ENCODE data around the gene KIAA1671. TPM values are rescaled to one million over a fixed set of nuclear protein-coding genes. Genes with fewer than 3 reads are reported as not detected.

Gene KIAA1671
- total and polyA plus RNA-seq, 2 donors (not counting 1 experiment from before 2014, with no cell fraction given) = 0.01 to 0.02 TPM

- ATAC-seq (ENCODE audit: low read depth) = no peak
- Histone ChIP-seq H3K4me2 (replicated peaks; ENCODE audit: low read depth, low read length, poor library complexity, severe bottlenecking) (no peak overlapping the region), H3K27me3 (replicated peaks in 1 of 4; ENCODE audit: control extremely low read depth in 1 of 4, control insufficient read depth in 3 of 4, insufficient read depth in 4 of 4, low read length in 3 of 4) (peaks cover 0 to 10% (median 8%) of the 10 kb centered on the region in 4 experiments), H3K9ac (ENCODE audit: low read length) (no peak overlapping the region), H3K27ac (ENCODE audit: low read length in 2 of 2) (no peak overlapping the region), H4K20me1 (ENCODE audit: control insufficient read depth, insufficient read depth, low read length, poor library complexity, severe bottlenecking) (no peaks in the 10 kb centered on the region), H2AFZ (ENCODE audit: insufficient read depth, low read depth, low read length, poor library complexity, severe bottlenecking) (no peak overlapping the region), H3K36me3 (replicated peaks in 1 of 2; ENCODE audit: control extremely low read depth in 1 of 2, control insufficient read depth in 1 of 2, extremely low read depth in 1 of 2, insufficient read depth in 2 of 2, low read length in 1 of 2) (no peaks in the 10 kb centered on the region), H3K79me2 (ENCODE audit: control insufficient read depth, insufficient read depth, low read length) (no peaks in the 10 kb centered on the region), H3K4me1 (ENCODE audit: control insufficient read depth in 2 of 2, insufficient read depth in 2 of 2, low read length in 2 of 2) (no peaks in the 10 kb centered on the region), H3K9me3 (ENCODE audit: control extremely low read depth in 1 of 3, control insufficient read depth in 2 of 3, insufficient read depth in 1 of 3, low read length in 2 of 3) (peaks cover 0 to 1% (median 0%) of the 10 kb centered on the region in 3 donors), H3K4me3 (ENCODE audit: control extremely low read depth in 1 of 5, extremely low read depth in 1 of 5, insufficient read depth in 1 of 5, low read depth in 2 of 5, low read length in 4 of 5) (no peak overlapping the region)
- H3K27ac Mint-ChIP-seq = no peak overlapping the region
- intact Hi-C loops (cut with micrococcal nuclease) = no loop called here
- H3K9me3 Mint-ChIP-seq (ENCODE audit: insufficient read depth) = no peaks in the 10 kb centered on the region
- ChIA-PET CTCF (no interaction called here), POLR2A (no interaction called here)
- no peaks in the 10 kb centered on the region for H3K4me1 Mint-ChIP-seq
- TF ChIP-seq EZH2 (IDR thresholded peaks at IDR 0.05; ENCODE audit: borderline replicate concordance, insufficient read depth, low read depth, low read length, poor library complexity, severe bottlenecking) (no peak), CTCF (IDR thresholded peaks at IDR 0.05) (no peak)
- no peak for DNase-seq
- peaks cover 13% of the 10 kb centered on the region for H3K27me3 Mint-ChIP-seq
- no peak overlapping the region for H3K4me3 Mint-ChIP-seq
Measured at GRCh38 chr22:24935771-24936483, 16.6 kb upstream of the KIAA1671 start.

GRCh38 chr22:24937114-24937513 lies 15.4 kb upstream of the KIAA1671 start:
- WGBS (ENCODE audit: insufficient coverage) = 13% methylated on average over 2 of the region's 2 CpGs
- no peak for ATAC-seq (ENCODE audit: low read depth)
- intact Hi-C loops (cut with micrococcal nuclease) = no loop called here

More at GRCh38 chr22:24937114-24937513, 15.4 kb upstream of the KIAA1671 start:
- H3K4me1 Mint-ChIP-seq = no peaks in the 10 kb centered on the region
- POLR2A ChIA-PET = no interaction called here
- no peak overlapping the region for H3K4me3 ChIP-seq (ENCODE audit: control extremely low read depth in 1 of 5, extremely low read depth in 1 of 5, insufficient read depth in 1 of 5, low read depth in 2 of 5, low read length in 4 of 5)
- H2AFZ ChIP-seq (ENCODE audit: insufficient read depth, low read depth, low read length, poor library complexity, severe bottlenecking) = no peak overlapping the region
- H3K4me3 Mint-ChIP-seq = no peak overlapping the region
- CTCF ChIA-PET = no interaction called here
- peaks cover 5% of the 10 kb centered on the region for H3K27me3 Mint-ChIP-seq
- H3K27me3 ChIP-seq (replicated peaks in 1 of 4; ENCODE audit: control extremely low read depth in 1 of 4, control insufficient read depth in 3 of 4, insufficient read depth in 4 of 4, low read length in 3 of 4) = peaks cover 0 to 10% (median 5%) of the 10 kb centered on the region in 4 experiments
- H3K27ac Mint-ChIP-seq = no peak overlapping the region
- H3K9me3 Mint-ChIP-seq (ENCODE audit: insufficient read depth) = no peaks in the 10 kb centered on the region
- H3K4me1 ChIP-seq (ENCODE audit: control insufficient read depth in 2 of 2, insufficient read depth in 2 of 2, low read length in 2 of 2) = no peaks in the 10 kb centered on the region
- H3K9me3 ChIP-seq (ENCODE audit: control extremely low read depth in 1 of 3, control insufficient read depth in 2 of 3, insufficient read depth in 1 of 3, low read length in 2 of 3) = peaks cover 0 to 1% (median 0%) of the 10 kb centered on the region in 3 donors
- no peak overlapping the region for H3K4me2 ChIP-seq (replicated peaks; ENCODE audit: low read depth, low read length, poor library complexity, severe bottlenecking)
- H3K36me3 ChIP-seq (replicated peaks in 1 of 2; ENCODE audit: control extremely low read depth in 1 of 2, control insufficient read depth in 1 of 2, extremely low read depth in 1 of 2, insufficient read depth in 2 of 2, low read length in 1 of 2) = no peaks in the 10 kb centered on the region
- no peak for DNase-seq
- no peaks in the 10 kb centered on the region for H4K20me1 ChIP-seq (ENCODE audit: control insufficient read depth, insufficient read depth, low read length, poor library complexity, severe bottlenecking)
- TF ChIP-seq CTCF (IDR thresholded peaks at IDR 0.05) (no peak), EZH2 (IDR thresholded peaks at IDR 0.05; ENCODE audit: borderline replicate concordance, insufficient read depth, low read depth, low read length, poor library complexity, severe bottlenecking) (no peak)
- no peaks in the 10 kb centered on the region for H3K79me2 ChIP-seq (ENCODE audit: control insufficient read depth, insufficient read depth, low read length)
- no peak overlapping the region for H3K9ac ChIP-seq (ENCODE audit: low read length)
- no peak overlapping the region for H3K27ac ChIP-seq (ENCODE audit: low read length in 2 of 2)
